Measurements from ENCODE around the gene PREX1.

PREX1 gene

GRCh38 chr20:48702455-48702913 is 125.3 kb downstream of the PREX1 start:
- no peak for DNase-seq (ENCODE audit: low read depth)

- no peak for DNase-seq (ENCODE audit: low read depth)
Observed at GRCh38 chr20:48701702-48702101, 126.1 kb downstream of the PREX1 start.

- DNase-seq (ENCODE audit: low read depth): no peak
Observed at GRCh38 chr20:48698507-48699267, 129.1 kb downstream of the PREX1 start.

GRCh38 chr20:48697845-48698491 is 129.8 kb downstream of the PREX1 start:
- DNase-seq (ENCODE audit: low read depth): peak; percentile 72

- no peak for DNase-seq (ENCODE audit: low read depth)
Observed at GRCh38 chr20:48696671-48697070, 131.1 kb downstream of the PREX1 start.

GRCh38 chr20:48695738-48696137 is 132.1 kb downstream of the PREX1 start:
- DNase-seq (ENCODE audit: low read depth): no peak

GRCh38 chr20:48695255-48695654 is 132.5 kb downstream of the PREX1 start:
- peak; percentile 68 for DNase-seq (ENCODE audit: low read depth)

GRCh38 chr20:48694381-48694865 is 133.4 kb downstream of the PREX1 start:
- DNase-seq (ENCODE audit: low read depth): no peak

GRCh38 chr20:48691523-48691922 is 136.3 kb downstream of the PREX1 start:
- DNase-seq (ENCODE audit: low read depth): no peak

- no peak for DNase-seq (ENCODE audit: low read depth)
Observed at GRCh38 chr20:48690888-48691287, 136.9 kb downstream of the PREX1 start.

- DNase-seq (ENCODE audit: low read depth): no peak
Observed at GRCh38 chr20:48689874-48690571, 137.8 kb downstream of the PREX1 start.

GRCh38 chr20:48689388-48689787 is 138.4 kb downstream of the PREX1 start:
- no peak for DNase-seq (ENCODE audit: low read depth)

- no peak for DNase-seq (ENCODE audit: low read depth)
Observed at GRCh38 chr20:48688579-48688978, 139.2 kb downstream of the PREX1 start.

GRCh38 chr20:48687117-48687800 is 140.5 kb downstream of the PREX1 start:
- no peak for DNase-seq (ENCODE audit: low read depth)

GRCh38 chr20:48686238-48687116 is 141.3 kb downstream of the PREX1 start:
- DNase-seq (ENCODE audit: low read depth): no peak

- no peak for DNase-seq (ENCODE audit: low read depth)
Observed at GRCh38 chr20:48685300-48685699, 142.5 kb downstream of the PREX1 start.

- DNase-seq (ENCODE audit: low read depth): no peak
Observed at GRCh38 chr20:48684501-48685041, 143.2 kb downstream of the PREX1 start.

- no peak for DNase-seq (ENCODE audit: low read depth)
Observed at GRCh38 chr20:48683467-48684175, 144.2 kb downstream of the PREX1 start.

GRCh38 chr20:48682529-48683363 is 145.1 kb downstream of the PREX1 start:
- peak; percentile 100 for DNase-seq (ENCODE audit: low read depth)

All from HS-5 (cell line).